HCT116 (cell line): ENCODE results near the gene LYPD6. TPM values are rescaled to one million over a fixed set of nuclear protein-coding genes. Genes with fewer than 3 reads are reported as not detected.

Experiments used
- ATAC-seq: fragments of 200-7000 bp; cut with Tn5 transposase; 2 replicates; pipeline ENCODE4 v1.9.1; 2020; ENCODE audit warnings: mild to moderate bottlenecking, moderate library complexity
- BruUV-seq: library from RNA; stranded (reverse); fragments of 400-500 nt; replicated peaks from 2 replicates; lab custom pipeline; 2021; lab: Mats Ljungman, UMichigan
- CTCF ChIA-PET: fragments of 300-600 bp; sonication (Branson Sonifier 250); formaldehyde crosslinking; loops from one replicate; lab custom pipeline; 2021; ENCODE audit warnings: antibody characterized with exemption; lab: Charles Lee
- POLR2A ChIA-PET: fragments of 300-600, 350-600 bp; sonication (Branson Sonifier 250); formaldehyde crosslinking; loops from one replicate; lab custom pipeline; 2021; ENCODE audit warnings: antibody characterized with exemption; lab: Charles Lee
- RAD21 ChIA-PET, 2 experiments: fragments of 300-600 bp; sonication (Branson Sonifier 250); formaldehyde crosslinking; loops; one replicate each; lab custom pipeline; 2023; ENCODE audit warnings: low total read pairs in 2 of 2; ENCODE audit not compliant: uncharacterized antibody in 2 of 2, unreplicated experiment in 2 of 2, low non-redundant PET in 1 of 2; lab: Charles Lee
- DNase-seq: peaks from one replicate; pipeline ENCODE4 v3.0.0-alpha.2; 2010; ENCODE audit warnings: low read depth, low spot score
- H2AFZ ChIP-seq: fragments of 200-600 bp; shearing (Covaris generic), sonication (generic); 2 replicates; pipeline ENCODE4 v1.6.1; 2017; ENCODE audit warnings: low read depth, mixed run types, mixed read lengths, antibody characterized with exemption, low read length; ENCODE audit not compliant: poor library complexity, severe bottlenecking
- H3K27ac ChIP-seq: 2 replicates; pipeline ENCODE4 v1.5.1; 2012; ENCODE audit warnings: low read depth, low read length
- H3K27me3 ChIP-seq: fragments of 200-600 bp; sonication (generic); 2 replicates; pipeline ENCODE4 v1.6.1; 2016; ENCODE audit warnings: mixed run types, low read length, mixed read lengths; ENCODE audit not compliant: insufficient read depth
- H3K36me3 ChIP-seq, 2 experiments: fragments of 200-500 bp in 1 of 2; fragments of 200-600 bp in 1 of 2; sonication (Bioruptor generic) in 1 of 2; sonication (generic) in 1 of 2; 2 replicates each; pipeline versions ENCODE4 v1.5.1 to v1.6.1; 2014 to 2016; ENCODE audit warnings: low read length in 2 of 2, inconsistent platforms in 1 of 2, mixed read lengths in 1 of 2, mixed run types in 1 of 2; ENCODE audit not compliant: insufficient read depth in 2 of 2, control insufficient read depth in 1 of 2
- H3K4me1 ChIP-seq, 2 experiments: fragments of 200-600 bp in 1 of 2; sonication (generic) in 1 of 2; 2 replicates each; pipeline versions ENCODE4 v1.5.1 to v1.6.1; 2012 to 2017; ENCODE audit warnings: low read length in 2 of 2, inconsistent platforms in 1 of 2, mild to moderate bottlenecking in 1 of 2, mixed read lengths in 1 of 2, mixed run types in 1 of 2, moderate library complexity in 1 of 2; ENCODE audit not compliant: insufficient read depth in 2 of 2, control insufficient read depth in 1 of 2
- H3K4me2 ChIP-seq: fragments of 200-600 bp; sonication (generic); 2 replicates; pipeline ENCODE4 v1.6.1; 2017; ENCODE audit warnings: mixed run types, low read length, mixed read lengths
- H3K4me3 ChIP-seq, 2 experiments: fragments of 200-600 bp in 1 of 2; sonication (generic) in 1 of 2; replicated peaks in 1 of 2; 2 replicates each; pipeline ENCODE4 v1.5.1; 2011 to 2016; ENCODE audit warnings: low read length in 2 of 2, control low read depth in 1 of 2, low read depth in 1 of 2, mild to moderate bottlenecking in 1 of 2, mixed read lengths in 1 of 2, mixed run types in 1 of 2
- H3K79me2 ChIP-seq: fragments of 200-600 bp; sonication (generic); 2 replicates; pipeline ENCODE4 v1.6.1; 2017; ENCODE audit warnings: mild to moderate bottlenecking, mixed run types, low read length, moderate library complexity, mixed read lengths; ENCODE audit not compliant: insufficient read depth
- H3K9ac ChIP-seq: fragments of 200-600 bp; sonication (generic); 2 replicates; pipeline ENCODE4 v1.6.1; 2016; ENCODE audit warnings: low read length, mixed read lengths
- H3K9me2 ChIP-seq: fragments of 200-600 bp; sonication (generic), shearing (Covaris generic); 2 replicates; pipeline ENCODE4 v1.6.1; 2017; ENCODE audit warnings: mixed run types, mild to moderate bottlenecking, moderate library complexity; ENCODE audit not compliant: insufficient read depth
- H3K9me3 ChIP-seq, 2 experiments: fragments of 200-500 bp in 1 of 2; fragments of 200-600 bp in 1 of 2; sonication (Bioruptor generic) in 1 of 2; sonication (generic) in 1 of 2; 2 replicates each; pipeline ENCODE4 v1.6.1; 2014 to 2017; ENCODE audit warnings: low read length in 2 of 2, mixed read lengths in 2 of 2, inconsistent platforms in 1 of 2, low read depth in 1 of 2, mild to moderate bottlenecking in 1 of 2, mixed run types in 1 of 2, moderate library complexity in 1 of 2; ENCODE audit not compliant: control insufficient read depth in 1 of 2, insufficient read depth in 1 of 2
- H4K20me1 ChIP-seq: fragments of 200-600 bp; sonication (generic), shearing (Covaris generic); 2 replicates; pipeline ENCODE4 v1.6.1; 2017; ENCODE audit warnings: mixed run types, mild to moderate bottlenecking, moderate library complexity; ENCODE audit not compliant: insufficient read depth
- TCF7L2 ChIP-seq: IDR thresholded peaks from 2 replicates; pipeline ENCODE4 v1.7.0; 2011; ENCODE audit warnings: borderline replicate concordance, inconsistent platforms; ENCODE audit not compliant: insufficient read depth, insufficient read length; ENCODE audit errors: extremely low read depth
- ZFX ChIP-seq: fragments of 450-650 bp; IDR thresholded peaks from 2 replicates; pipeline ENCODE4 v1.6.1; 2017
- intact Hi-C: fragments of 100-400 bp; cut with micrococcal nuclease; formaldehyde crosslinking; loops from 2 replicates; pipeline ENCODE4 v1.10.0; 2022
- total RNA-seq: library from RNA; stranded (reverse); gene quantifications from one replicate; pipeline ENCODE4 v1.2.1, GENCODE V29; 2021; ENCODE audit not compliant: unreplicated experiment
- TF ChIP-seq, protein P1 (sequence below): IDR thresholded peaks from 2 replicates; pipeline ENCODE4 v1.6.1; 2012
- TF ChIP-seq, protein P2 (sequence below): IDR thresholded peaks from 2 replicates; pipeline ENCODE4 v1.6.1; 2012; ENCODE audit warnings: low read depth
- TF ChIP-seq, protein P3 (sequence below): IDR thresholded peaks from 2 replicates; pipeline ENCODE4 v1.6.1; 2011; ENCODE audit warnings: mild to moderate bottlenecking, low read length, moderate library complexity; ENCODE audit not compliant: insufficient replicate concordance; ENCODE audit errors: extremely low read depth

Gene LYPD6
- total RNA-seq, 1 experiment from 2014 or later, result 3.0 TPM

DNA sequence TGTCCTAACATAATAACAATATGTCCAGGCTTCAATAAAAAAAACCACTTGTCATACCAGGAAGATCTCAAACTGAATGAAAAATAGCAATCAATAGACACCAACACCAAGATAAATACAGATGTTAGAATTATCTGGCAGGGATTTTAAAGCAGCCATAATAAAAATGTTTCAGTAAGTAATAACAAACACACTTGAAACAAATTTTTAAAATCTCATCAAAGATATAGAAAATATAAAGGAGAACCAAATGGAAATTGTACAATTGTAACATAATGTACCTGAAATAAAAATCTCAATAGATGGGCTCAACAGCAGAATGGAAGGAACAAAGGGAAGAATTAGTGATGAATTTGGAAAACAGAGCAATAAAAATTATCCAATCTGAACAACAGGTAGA lies 128.1 kb downstream of the LYPD6 start:
- BruUV-seq, result no TSS peak
- CTCF ChIA-PET, result no interaction called here

More for the DNA sequence above, 128.1 kb downstream of the LYPD6 start:
- intact Hi-C loops, result no loop called here
- Histone ChIP-seq H3K9me3 (no peaks in the 10 kb centered on the region), H3K4me3 (no peak overlapping the region), H3K27me3 (no peaks in the 10 kb centered on the region), H3K4me2 (no peak overlapping the region), H3K79me2 (no peaks in the 10 kb centered on the region), H3K36me3 (no peaks in the 10 kb centered on the region), H3K27ac (no peak overlapping the region)
- ChIA-PET POLR2A (no interaction called here), RAD21 (no interaction called here)
- no peak for DNase-seq
- no peak for ATAC-seq
- TF ChIP-seq ZFX, result no peak
- TF ChIP-seq, protein P1, sequence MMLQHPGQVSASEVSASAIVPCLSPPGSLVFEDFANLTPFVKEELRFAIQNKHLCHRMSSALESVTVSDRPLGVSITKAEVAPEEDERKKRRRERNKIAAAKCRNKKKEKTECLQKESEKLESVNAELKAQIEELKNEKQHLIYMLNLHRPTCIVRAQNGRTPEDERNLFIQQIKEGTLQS, result no peak
- TF ChIP-seq, protein P2, sequence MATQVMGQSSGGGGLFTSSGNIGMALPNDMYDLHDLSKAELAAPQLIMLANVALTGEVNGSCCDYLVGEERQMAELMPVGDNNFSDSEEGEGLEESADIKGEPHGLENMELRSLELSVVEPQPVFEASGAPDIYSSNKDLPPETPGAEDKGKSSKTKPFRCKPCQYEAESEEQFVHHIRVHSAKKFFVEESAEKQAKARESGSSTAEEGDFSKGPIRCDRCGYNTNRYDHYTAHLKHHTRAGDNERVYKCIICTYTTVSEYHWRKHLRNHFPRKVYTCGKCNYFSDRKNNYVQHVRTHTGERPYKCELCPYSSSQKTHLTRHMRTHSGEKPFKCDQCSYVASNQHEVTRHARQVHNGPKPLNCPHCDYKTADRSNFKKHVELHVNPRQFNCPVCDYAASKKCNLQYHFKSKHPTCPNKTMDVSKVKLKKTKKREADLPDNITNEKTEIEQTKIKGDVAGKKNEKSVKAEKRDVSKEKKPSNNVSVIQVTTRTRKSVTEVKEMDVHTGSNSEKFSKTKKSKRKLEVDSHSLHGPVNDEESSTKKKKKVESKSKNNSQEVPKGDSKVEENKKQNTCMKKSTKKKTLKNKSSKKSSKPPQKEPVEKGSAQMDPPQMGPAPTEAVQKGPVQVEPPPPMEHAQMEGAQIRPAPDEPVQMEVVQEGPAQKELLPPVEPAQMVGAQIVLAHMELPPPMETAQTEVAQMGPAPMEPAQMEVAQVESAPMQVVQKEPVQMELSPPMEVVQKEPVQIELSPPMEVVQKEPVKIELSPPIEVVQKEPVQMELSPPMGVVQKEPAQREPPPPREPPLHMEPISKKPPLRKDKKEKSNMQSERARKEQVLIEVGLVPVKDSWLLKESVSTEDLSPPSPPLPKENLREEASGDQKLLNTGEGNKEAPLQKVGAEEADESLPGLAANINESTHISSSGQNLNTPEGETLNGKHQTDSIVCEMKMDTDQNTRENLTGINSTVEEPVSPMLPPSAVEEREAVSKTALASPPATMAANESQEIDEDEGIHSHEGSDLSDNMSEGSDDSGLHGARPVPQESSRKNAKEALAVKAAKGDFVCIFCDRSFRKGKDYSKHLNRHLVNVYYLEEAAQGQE, result no peak
- TF ChIP-seq TCF7L2, result no peak
- TF ChIP-seq, protein P3, sequence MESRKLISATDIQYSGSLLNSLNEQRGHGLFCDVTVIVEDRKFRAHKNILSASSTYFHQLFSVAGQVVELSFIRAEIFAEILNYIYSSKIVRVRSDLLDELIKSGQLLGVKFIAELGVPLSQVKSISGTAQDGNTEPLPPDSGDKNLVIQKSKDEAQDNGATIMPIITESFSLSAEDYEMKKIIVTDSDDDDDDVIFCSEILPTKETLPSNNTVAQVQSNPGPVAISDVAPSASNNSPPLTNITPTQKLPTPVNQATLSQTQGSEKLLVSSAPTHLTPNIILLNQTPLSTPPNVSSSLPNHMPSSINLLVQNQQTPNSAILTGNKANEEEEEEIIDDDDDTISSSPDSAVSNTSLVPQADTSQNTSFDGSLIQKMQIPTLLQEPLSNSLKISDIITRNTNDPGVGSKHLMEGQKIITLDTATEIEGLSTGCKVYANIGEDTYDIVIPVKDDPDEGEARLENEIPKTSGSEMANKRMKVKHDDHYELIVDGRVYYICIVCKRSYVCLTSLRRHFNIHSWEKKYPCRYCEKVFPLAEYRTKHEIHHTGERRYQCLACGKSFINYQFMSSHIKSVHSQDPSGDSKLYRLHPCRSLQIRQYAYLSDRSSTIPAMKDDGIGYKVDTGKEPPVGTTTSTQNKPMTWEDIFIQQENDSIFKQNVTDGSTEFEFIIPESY, result no peak
- TF ChIP-seq, all 23 proteins: peak for 0
- H2AFZ ChIP-seq, result no peak overlapping the region
- H3K9me2 ChIP-seq, result no peaks in the 10 kb centered on the region
- no peak overlapping the region for H3K9ac ChIP-seq
- no peaks in the 10 kb centered on the region for H4K20me1 ChIP-seq
- no peaks in the 10 kb centered on the region for H3K4me1 ChIP-seq
